IPS-NIHi11 (cell line): ENCODE measurements around the gene TMC1.
A peak's percentile ranks its signal among the peaks of the same experiment; 100 is the strongest.

ENCODE experiments used
- DNase-seq: peaks from one replicate; pipeline ENCODE4 v3.0.0; 2012; ENCODE audit warnings: mixed read lengths, low spot score

TMC1 gene

DNA sequence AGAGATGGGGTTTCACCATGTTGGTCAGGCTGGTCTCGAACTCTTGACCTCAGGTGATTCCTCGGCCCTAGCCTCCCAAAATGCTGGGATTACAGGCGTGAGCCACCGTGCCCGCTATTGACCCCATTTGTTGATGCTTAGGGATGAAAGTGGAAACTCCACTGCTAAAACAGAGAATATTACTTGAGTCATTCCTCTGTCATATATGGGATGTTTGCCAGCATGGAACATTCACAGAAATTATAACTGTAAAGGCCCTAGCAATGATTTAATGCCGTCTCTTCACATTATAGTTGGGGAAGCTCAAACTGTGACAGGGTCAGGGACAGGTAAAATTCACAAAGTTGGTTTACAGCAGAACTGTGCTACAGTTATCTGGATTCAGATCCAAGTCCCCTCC is 94.5 kb downstream of the TMC1 start:
- no peak for DNase-seq

DNA sequence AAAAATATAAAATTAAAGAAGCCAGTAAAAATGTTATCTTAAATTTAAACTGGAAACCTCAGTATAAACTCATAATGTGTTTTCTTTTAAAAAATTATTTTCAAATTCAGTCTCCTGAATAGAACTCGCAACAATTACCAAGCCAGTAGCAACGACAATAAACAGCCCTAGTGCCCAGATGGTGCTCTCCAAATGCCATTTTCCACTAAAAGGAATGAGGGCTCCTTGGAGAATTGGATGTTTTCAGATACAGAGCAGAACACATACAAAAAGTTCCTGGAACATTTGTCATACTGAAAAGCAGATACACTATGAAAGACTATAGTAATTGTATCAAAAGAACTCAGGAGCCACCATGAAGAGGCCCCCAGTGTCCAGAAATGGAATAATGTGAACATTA is 97.4 kb downstream of the TMC1 start:
- no peak for DNase-seq

DNA sequence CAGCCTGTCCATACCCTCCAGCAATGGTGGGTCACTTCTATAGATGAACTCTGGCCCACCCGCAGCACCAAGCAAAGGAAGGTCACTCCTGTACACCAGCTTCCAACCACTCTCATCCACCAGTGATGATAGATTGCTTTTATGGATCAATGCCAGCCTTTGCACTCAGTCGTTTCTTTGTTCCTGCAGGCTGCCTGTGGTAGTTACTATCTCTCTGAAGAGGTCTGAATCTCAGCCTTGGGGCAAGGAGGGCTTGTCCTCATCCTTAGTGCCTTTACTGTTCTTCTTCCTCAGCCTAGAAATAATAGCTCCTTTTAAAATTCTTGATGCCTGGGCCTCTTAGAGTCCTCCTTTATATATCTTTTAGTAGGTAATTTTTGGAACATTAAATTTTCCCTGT is 100.8 kb downstream of the TMC1 start:
- no peak for DNase-seq

DNA sequence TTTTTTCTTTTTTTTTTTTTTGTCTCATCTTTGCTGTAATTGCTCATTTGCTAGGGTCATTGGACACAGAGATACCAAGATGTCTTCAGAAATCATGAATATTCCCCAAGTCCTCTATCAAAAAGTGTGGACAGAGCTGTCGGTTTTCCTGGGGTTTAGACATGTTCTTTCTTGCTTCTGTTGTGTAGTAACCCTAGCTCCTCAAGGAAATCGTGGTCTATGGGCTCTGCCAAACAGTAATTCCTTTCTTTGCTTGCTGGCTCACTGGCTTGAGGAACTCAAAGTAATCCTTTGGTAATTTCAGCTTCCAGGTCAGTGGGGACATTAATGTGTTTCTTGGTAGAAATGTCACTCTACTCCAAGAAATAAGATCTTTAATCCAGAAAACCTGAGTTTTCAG is 101.7 kb downstream of the TMC1 start:
- no peak for DNase-seq

DNA sequence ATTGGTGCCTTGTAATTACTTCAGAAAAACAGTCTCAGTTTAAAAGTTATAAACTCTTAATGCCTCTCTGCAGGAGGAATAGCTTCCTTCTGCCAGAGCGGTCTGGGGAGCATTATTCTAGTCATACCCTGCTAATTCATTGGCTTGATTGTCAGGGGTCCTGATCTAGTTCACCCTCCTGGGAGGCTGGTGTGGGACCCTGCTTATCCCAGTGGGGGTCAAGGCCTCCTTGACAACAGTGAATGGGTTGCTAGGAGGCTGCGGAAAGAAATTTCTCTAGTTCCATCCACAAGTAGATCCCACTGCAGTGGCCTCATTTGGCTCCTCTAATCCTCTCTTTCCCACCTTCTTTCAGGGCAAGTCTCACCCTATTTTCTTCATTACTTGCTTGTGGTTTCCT is 105.7 kb downstream of the TMC1 start:
- DNase-seq = no peak

DNA sequence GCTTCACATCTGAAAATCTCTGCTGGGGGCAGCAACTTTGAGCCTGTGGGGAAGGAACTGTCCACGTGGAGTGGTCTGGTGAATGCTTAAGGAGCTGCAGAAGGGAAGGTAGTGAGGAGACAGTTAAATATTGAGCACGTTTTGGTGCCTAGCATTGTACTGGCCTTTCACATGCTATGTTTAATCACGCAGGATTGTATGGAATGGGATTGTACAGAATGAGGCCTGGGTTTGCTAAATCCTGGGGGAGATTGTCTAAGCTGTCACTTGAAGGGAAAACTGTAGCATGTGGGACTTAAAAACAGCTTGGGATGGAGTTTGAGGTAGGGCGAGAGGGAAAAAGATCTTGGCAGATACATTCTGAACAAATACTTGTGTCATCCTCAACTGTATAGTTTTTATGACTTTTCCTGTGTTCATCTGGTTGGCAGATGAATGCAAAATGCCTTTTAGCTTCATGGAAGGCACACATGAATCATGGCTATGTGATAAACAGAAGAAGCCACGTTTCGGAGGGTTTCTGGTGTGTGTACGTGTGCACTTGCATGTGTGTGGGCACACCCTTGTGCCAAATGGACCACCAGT is 106.6 kb downstream of the TMC1 start:
- no peak for DNase-seq

DNA sequence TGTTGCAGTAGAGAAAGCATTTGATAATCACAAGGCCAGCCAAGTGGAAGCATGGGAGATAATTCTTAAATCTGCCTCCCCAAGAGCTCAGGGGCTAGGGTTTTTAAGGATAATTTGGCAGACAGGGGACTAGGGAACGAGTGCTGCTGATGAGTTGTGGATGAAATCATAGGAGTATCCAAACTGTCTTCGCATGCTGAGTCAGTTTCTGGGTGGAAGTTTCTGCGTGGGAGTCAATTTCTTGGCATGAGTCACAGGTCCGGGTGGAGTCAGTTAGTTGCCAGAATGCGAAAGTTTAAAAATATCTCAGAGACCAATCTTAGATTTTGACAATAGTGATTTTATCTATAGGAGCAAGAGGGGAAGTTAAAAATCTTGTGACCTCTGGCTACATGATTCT is 112.6 kb downstream of the TMC1 start:
- no peak for DNase-seq

DNA sequence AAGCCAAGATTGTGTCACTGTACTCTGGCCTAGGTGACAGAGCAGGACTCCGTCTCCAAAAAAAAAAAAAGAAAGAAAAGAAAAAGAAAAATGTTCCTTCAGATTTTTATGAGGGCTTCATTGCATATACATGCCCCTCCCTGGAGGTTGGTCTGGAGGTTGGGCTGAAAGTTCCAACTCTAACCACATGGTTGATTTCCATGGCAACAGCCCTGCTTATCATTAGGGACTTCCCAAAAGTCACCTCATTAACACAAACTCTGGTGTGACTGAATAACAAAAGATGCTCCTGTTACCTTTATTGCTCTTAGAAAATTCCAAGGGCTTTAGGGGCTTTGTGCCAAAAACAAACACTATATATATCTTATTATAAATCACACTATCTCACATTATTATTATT is 113.8 kb downstream of the TMC1 start:
- DNase-seq = peak; percentile 48

DNA sequence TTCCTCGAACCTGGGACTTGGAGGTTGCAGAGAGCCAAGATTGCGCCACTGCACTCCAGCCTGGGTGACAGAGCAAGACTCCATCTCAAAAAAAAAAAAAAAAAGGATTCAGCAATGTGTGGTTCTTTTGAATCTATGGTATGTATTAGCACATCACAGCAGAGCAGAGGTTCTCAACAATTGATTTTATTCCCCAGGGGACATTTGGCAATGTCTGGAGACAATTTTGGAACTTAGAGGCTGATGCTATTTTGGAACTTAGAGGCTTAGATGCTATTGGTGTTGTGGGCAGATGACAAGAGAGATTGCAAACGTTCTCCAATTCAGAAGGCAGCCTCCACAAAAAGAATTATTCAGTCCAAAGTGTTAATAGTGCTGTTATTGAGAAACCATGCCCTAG is 115.2 kb downstream of the TMC1 start:
- no peak for DNase-seq

DNA sequence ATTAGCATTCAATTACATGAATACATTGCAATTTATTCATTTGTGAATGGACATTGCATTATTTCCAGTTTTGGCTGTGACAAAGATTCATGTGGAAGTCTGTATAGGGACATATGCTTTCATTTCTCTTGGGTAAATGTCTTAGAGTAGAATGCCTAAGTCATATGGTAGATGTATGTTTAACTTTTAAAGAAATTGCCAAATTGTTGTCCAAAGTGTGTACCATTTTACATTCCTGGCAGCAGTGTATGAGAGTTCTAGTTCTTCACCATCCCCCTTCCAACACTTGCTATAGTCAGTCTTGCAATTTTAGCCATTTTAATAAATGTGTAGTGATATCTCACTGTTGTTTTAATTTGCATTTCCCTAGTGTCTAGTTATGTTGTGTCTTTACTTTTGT is 122.2 kb downstream of the TMC1 start:
- no peak for DNase-seq

DNA sequence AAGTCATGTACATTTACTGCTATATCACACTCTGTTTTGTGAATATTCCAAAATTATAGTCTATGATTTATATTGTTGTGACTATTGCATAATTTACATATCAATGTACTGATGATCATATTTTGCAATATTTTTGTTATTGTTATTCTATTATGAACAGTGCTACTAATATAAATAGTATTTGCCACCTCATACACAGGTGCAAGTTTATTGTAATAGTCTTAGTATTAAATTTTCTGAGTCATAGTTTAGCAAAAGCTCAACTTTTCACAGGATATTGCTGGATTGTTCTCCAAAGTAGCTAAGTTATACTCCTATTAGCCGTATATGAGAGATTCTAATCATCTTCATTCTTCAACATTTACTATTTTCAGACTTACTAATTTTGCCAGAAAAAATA is 124.7 kb downstream of the TMC1 start:
- no peak for DNase-seq

DNA sequence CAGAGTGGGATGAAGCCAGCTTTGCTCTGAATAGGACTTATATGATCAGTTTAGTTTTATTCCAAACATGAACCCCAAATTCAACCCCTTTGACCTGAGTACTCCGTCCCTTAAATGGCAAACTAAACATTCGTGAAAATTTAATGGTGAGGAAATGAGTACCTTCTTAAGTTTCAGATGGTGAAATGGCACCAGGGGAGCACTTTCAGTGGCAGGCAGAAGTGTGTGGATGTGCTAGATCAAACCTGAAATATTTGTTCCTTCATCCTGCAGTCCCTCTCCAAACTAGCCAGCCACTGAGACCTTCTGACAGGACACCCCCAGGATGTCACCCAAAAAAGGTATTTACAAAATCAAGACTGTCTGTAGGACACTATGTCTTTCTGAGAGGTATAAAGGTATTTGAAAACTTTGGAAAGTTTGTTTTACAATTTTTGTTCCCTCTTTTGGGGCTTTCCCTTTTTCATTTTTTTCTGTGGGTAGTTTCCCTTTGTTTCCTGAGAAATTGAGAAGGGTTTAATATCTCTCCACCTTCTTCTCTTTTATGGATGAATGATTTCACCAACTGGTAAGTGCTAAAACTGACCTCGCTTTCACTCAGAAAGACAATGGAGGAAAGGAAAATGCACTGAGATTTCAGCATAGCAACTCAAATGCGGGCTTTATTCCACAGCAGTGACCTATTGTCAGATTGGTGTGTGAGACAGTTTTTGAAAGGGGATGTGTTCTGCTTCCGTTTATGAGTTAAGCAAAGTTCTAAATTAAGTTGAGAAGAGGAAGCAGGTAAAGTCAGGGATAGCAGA is 127.1 kb downstream of the TMC1 start:
- DNase-seq = no peak

DNA sequence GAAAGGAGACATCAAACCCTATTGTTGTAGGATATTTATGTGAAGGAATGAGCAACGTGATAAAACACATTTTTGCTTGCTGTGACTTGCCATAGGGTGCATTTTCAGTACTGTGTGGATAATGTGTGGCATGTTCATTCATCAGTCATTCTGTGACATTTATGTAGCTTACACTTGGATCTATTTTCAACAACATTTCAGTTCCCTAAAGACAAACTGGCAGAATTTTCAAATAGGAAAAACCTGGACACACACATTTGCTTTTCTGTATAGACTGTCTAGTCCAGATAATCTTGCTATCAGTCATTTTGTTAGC is 127.7 kb downstream of the TMC1 start:
- no peak for DNase-seq

DNA sequence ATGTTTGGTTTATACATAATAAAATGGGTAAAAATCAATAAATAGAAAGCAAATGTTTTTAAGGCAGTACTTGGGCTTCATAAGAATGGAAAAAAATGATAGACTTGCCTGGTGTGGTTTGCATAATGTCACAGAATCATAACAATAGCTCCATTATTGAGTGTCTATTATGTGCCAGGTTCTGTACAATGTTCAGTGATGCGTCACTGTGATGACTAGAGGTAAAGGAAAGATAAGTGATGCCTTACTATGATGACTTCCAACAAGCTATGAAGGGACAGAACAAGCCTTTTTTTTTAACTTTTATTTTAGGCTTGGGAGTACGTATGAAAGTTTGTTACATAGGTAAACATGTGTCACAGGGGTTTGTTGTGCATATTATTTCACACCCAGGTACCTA is 128.8 kb downstream of the TMC1 start:
- no peak for DNase-seq

DNA sequence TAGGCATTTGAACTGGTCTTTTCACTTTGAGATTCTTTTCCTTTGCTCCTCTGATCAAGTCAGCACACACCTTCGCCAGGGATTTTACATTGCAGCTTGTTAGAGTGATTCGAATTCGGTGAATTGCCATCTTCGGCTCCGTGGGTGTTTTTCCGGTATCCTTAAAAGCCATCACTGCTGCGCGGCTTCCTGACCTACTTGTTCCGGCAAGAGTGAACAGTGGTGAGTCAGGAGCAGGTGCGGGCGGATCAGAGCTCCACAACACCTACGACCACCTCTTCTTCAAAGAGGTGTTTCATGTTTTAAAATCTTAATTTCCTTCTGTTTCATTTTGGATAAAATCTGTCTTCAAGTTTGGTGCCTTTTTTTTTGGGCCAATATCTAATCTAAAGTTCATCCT is 134.6 kb downstream of the TMC1 start:
- DNase-seq = no peak

DNA sequence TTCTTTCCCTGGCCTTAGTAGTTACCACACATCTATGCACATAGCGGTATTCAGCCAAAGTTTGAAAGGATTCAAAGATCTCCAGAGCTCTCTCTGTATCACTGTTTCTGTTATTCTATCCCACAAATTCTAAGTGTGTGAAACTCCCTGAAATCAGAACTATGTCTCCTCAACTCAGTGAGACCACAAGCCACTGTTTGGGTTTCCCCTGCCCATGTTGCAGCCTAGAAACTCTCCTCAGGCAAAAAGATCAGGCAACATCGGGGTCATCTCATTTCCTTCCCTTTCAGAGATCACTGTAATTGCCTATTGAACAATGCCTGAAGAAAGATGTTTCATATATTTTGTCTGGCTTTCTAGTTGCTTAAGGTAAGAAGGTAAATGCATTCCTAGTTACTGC is 135.6 kb downstream of the TMC1 start:
- DNase-seq = no peak

DNA sequence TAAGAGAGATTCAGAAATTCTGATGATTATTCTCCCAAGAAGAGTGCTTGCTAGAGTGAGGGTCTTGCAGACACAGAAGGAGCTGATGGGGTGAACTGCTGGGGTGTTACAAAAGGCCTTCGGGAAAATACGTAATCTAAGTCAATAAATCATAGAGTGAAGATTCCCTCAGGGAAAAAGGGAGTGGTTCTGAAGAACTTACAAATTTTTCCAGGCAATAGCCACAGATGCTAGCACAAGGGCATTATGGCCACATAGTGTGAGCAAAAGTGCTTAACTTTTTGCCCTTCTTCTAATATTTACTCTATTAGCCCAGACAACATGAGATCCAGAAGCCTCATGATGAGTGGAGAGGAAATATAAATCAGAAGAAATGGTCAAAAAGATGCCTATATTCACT is 137.3 kb downstream of the TMC1 start:
- DNase-seq = no peak

DNA sequence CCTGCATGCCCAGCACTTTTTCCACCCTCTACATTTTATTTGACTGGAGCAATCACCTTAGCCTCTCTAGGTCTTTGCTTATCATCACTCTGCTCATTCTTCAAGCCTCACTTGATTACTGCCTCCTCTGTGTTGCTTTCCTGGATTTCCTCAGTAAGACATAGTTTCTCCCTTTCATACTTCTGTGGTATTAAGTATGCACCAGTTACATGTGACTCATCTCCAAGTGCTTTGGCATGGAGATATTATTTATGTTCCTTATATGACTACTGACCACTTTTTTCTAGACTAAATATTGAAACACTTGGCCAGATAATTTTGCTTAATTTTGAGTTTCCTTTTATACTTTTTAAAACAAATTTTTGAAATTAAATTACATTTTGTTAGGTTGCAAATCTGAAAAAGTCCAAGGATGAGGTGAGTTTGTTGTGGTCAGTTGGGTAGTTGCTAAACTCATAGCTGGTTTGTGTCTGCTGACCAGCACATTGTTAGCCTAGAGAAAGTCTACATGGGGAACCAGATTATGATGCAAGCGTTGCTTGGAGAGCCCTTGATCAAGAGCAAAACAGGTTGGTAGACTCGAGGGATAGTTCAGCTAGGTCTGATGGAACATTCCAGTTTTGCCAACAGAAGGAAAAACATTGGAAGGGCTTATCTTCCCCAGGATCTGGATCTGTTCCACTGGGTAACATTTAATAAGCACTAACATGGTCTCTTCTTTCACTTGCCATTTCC is 140.2 kb downstream of the TMC1 start:
- no peak for DNase-seq

DNA sequence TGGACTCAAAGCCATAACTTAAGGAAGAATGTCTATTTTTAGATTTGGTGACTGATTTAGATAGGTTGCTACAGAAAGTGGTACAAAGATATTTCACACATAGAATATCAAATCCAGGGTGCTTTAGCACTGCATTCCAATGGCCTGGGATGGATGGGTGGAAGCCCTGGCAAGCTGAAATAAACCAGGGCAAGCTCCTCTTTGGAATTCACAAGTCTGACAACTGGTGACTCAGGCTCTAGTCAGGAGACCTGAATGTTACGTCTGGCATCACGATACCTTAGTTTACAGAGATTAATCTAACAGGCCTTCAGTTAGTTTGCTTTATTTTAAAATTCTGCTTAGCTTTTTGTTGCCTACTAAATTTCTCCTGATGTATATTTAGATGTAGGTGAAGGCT is 144.0 kb downstream of the TMC1 start:
- DNase-seq = no peak

DNA sequence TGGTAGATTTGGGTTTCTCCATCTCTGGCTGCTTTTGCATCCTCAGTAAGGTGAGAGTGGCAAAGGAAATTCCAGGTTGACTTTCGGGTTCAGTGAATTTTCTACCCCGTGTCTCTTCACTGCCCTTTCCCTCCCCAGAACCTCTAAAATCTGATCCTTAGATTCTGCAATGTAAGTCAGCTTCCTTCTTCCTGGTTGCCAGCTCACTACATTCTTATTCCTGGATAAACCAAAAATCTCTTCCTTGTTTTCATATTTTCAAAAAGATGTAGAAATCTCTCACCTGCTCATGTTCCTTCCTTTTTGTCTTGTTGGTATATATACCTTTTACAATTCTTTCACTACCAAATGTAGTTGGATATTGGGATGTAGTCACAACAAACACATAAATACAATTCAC is 145.8 kb downstream of the TMC1 start:
- no peak for DNase-seq

DNA sequence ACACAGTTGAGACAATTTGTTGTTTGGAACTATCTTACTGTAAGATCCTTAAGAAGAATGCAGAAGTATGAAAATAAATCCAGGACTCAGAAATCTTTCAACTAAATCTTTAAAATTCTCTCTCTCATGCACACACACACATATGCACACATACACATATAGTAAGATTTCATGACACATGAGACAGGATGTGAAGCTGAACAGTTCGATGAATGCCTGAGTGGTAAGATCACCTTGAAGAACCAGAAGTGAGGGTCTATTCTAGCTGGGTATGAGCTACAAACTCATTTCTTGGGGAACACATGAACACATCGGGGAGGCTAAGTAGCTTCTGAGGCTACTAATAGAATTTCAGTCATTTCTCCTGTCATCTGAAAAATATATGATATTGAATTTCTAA is 153.6 kb downstream of the TMC1 start:
- no peak for DNase-seq

DNA sequence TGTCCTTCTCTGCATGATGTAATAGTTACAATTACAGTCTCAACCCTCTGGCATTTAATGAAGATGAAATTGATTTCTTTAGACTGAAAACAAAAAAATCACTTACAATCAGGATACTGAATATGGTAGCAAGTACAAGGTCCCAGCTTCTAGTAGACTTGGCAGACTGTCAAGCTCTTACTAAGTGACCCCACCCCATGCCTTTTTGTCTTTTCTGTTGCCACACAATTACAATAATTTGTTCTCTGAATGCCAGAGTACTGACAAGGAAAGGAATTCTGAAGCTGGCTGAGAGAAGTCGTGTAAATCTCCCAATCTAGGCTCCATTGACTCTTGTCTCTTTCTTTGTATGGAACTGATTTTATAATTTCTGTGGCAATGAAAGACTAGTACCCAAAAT is 154.2 kb downstream of the TMC1 start:
- no peak for DNase-seq

DNA sequence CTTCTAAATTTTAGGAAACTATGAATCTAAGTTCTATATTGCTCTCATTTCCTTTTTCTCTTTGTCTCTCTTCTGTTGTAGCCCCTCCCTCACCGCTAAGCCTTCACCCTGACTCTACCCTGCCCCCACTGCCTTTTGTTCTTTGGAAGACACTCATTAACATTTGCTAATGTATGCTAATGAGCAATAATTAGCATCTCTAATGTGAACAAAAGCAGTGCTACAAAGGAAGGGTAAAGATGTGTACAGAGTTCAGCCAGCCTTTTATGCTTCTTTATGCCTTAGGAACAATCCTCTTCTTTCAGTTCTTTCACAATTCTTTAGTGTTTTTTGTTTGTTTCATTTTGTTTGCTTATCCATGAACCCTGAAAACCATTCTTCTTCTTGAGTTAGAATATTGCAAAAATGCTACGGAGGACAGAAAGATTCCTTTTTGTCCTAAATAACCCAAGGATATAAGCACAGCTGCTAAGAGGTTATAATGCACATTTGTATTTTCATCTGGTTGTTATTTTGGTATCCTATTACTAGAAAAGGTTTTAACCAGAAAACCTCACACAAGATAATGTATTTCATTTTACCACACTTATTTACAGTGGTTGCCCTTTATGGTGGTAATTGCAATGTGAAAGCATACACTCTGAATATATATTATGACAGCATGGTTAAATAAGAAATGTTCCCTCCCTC is 159.3 kb downstream of the TMC1 start:
- DNase-seq = peak; percentile 79
